ENCODE measurements around the gene SDC4. TPM values are rescaled to one million over a fixed set of nuclear protein-coding genes. Genes with fewer than 3 reads are reported as not detected.

SDC4 gene
- total and polyA plus RNA-seq, 5 donors, result 57.5 to 125 (median 62.3) TPM

- peaks cover 5% of the 10 kb centered on the region for H3K4me1 ChIP-seq (ENCODE audit: control insufficient read depth, insufficient read depth, low read length)
- intact Hi-C loops (cut with DNase I), result loop anchor here in 1 of 4 donors (2.0 kb wide), 1 partner anchor 69 kb away; no protein-coding TSS in a partner anchor
Observed at GRCh38 chr20:45363611-45364492, 15.6 kb upstream of the SDC4 start.

GRCh38 chr20:45362804-45363610 lies 14.8 kb upstream of the SDC4 start, which contains the start of gene SYS1:
SYS1 (plus strand) TSS chr20:45363156; CDS start chr20:45363532, 376 bp downstream.
- Histone ChIP-seq H3K4me3 (ENCODE audit: low read length) (peak within 1 kb of the TSS; percentile 72), H3K27me3 (ENCODE audit: control insufficient read depth, insufficient read depth) (no peaks in the 10 kb centered on the region), H3K4me1 (ENCODE audit: control insufficient read depth, insufficient read depth, low read length) (peaks cover 6% of the 10 kb centered on the region), H3K27ac (ENCODE audit: low read length) (peak within 1 kb of the TSS; percentile 98), H3K9me3 (ENCODE audit: control insufficient read depth, low read length) (no peaks in the 10 kb centered on the region)
- under 1% methylated on average over 55 of the region's 55 CpGs for WGBS
- DNase-seq (peak; percentile 99 to 100 (median 99)), ATAC-seq (peak; percentile 95 to 96)
- intact Hi-C loops (cut with DNase I), result loop anchor here in 1 of 4 donors (2.0 kb wide), 1 partner anchor 70 kb away; no protein-coding TSS in a partner anchor

More at GRCh38 chr20:45363611-45364492, 15.6 kb upstream of the SDC4 start:
- Histone ChIP-seq H3K9me3 (ENCODE audit: control insufficient read depth, low read length) (no peaks in the 10 kb centered on the region), H3K4me3 (ENCODE audit: low read length) (peak overlapping the region; percentile 72), H3K27me3 (ENCODE audit: control insufficient read depth, insufficient read depth) (no peaks in the 10 kb centered on the region), H3K27ac (ENCODE audit: low read length) (peak overlapping the region; percentile 98)
- WGBS, result 23% methylated on average over 23 of the region's 23 CpGs
- no peak for DNase-seq
- ATAC-seq, result no peak

DNA sequence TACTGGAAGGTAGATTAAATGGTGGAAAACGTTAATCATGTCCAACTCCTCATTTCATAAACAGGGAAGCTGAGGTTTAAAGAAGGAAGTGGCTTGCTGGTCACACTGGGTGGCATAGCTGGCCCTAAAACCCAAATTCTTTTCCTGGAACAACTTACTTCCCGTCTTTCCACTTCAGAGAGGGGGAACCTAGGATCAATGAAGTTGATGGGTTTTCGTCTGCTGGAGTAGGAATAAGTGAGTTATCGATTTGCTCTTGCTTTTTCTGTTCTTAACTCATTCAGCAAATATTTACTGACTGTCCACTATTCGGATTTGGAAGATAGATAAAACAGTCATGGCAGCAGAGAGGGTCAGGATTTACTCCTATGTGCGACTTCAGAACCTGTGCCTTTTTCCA lies 13.6 kb upstream of the SDC4 start:
- WGBS, result 76% methylated on average over 6 of the region's 6 CpGs
- no peak overlapping the region for H3K4me3 ChIP-seq (ENCODE audit: low read length)
- ATAC-seq, result no peak
- intact Hi-C loops (cut with DNase I), result loop anchor here in 1 of 4 donors (2.0 kb wide), 1 partner anchor 71 kb away; no protein-coding TSS in a partner anchor
- no peaks in the 10 kb centered on the region for H3K9me3 ChIP-seq (ENCODE audit: control insufficient read depth, low read length)
- no peak for DNase-seq
- H3K27ac ChIP-seq (ENCODE audit: low read length), result no peak overlapping the region
- no peaks in the 10 kb centered on the region for H3K27me3 ChIP-seq (ENCODE audit: control insufficient read depth, insufficient read depth)
- H3K4me1 ChIP-seq (ENCODE audit: control insufficient read depth, insufficient read depth, low read length), result peaks cover 14% of the 10 kb centered on the region

DNA sequence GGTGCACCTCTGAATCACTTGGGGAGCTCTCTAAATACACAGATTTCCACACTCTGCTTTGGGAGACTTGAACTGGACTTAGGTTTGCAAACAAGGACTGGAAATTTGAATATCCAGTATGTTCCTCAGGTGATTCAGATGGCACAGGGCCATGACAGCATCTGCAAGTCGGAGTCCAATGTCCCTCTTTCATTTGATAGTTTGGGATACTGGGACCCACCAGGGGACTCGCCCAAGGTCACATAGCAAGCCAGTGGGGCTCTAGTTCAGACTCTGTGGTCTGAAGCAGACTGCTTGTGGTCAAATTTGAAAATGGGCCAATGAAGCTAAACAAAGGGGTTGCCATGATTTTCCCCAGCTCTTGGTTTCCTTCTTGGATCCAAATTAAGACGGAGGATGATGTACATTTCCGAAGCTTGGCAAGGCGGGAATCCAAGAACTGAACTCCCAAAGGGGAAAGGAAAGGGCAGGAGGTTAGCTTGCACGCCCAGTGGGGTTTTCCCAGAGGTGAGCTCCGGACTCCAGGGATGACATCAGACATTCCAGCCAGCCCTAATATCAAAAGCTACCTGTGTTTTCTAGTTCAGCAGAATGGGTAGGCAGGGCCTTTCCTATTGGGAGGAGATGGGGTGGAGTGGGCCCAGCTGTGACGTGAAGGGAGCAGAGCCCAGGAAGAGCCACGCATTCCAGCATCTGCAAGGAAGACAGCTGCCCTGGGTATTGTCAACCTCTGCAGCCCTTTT lies 11.4 kb upstream of the SDC4 start:
- 56% methylated on average over 9 of the region's 9 CpGs for WGBS
- ATAC-seq (no peak), DNase-seq (no peak)
- Histone ChIP-seq H3K27ac (ENCODE audit: low read length) (peak overlapping the region; percentile 98), H3K4me3 (ENCODE audit: low read length) (no peak overlapping the region), H3K4me1 (ENCODE audit: control insufficient read depth, insufficient read depth, low read length) (peaks cover 14% of the 10 kb centered on the region), H3K9me3 (ENCODE audit: control insufficient read depth, low read length) (no peaks in the 10 kb centered on the region), H3K27me3 (ENCODE audit: control insufficient read depth, insufficient read depth) (no peaks in the 10 kb centered on the region)
- intact Hi-C loops (cut with DNase I), result no loop called here

DNA sequence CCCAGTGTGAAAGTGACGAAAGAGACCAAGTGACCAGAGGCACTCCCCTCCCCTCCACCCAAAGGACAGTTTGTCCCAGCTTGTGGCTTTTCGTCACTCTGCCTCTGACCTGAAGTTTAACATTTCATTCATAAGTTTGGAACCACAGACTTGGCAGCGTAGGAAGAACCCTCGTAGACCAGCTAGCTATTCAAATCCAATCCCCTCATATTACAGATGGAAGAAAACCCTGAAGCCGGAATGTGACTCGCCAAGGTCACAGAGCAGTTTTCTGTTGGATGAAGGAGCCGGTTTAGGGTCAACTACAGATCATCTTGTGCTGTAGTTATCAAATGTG lies 10.8 kb upstream of the SDC4 start:
- Histone ChIP-seq H3K4me1 (ENCODE audit: control insufficient read depth, insufficient read depth, low read length) (peaks cover 13% of the 10 kb centered on the region), H3K4me3 (ENCODE audit: low read length) (no peak overlapping the region)
- peak; percentile 44 to 51 for ATAC-seq

GRCh38 chr20:45358282-45359068 lies 10.3 kb upstream of the SDC4 start:
- 15% methylated on average over 10 of the region's 10 CpGs for WGBS
- no peak overlapping the region for H3K4me3 ChIP-seq (ENCODE audit: low read length)
- peak; percentile 70 to 81 (median 81) for DNase-seq
- H3K9me3 ChIP-seq (ENCODE audit: control insufficient read depth, low read length), result no peaks in the 10 kb centered on the region
- no peaks in the 10 kb centered on the region for H3K27me3 ChIP-seq (ENCODE audit: control insufficient read depth, insufficient read depth)
- peak; percentile 59 to 61 for ATAC-seq
- intact Hi-C loops (cut with DNase I), result no loop called here
- peaks cover 13% of the 10 kb centered on the region for H3K4me1 ChIP-seq (ENCODE audit: control insufficient read depth, insufficient read depth, low read length)
- peak overlapping the region; percentile 98 for H3K27ac ChIP-seq (ENCODE audit: low read length)

More for the DNA sequence above, 10.8 kb upstream of the SDC4 start:
- H3K27ac ChIP-seq (ENCODE audit: low read length), result peak overlapping the region; percentile 98
- DNase-seq, result peak in 1 of 3 donors; percentile 64
- no peaks in the 10 kb centered on the region for H3K9me3 ChIP-seq (ENCODE audit: control insufficient read depth, low read length)
- H3K27me3 ChIP-seq (ENCODE audit: control insufficient read depth, insufficient read depth), result no peaks in the 10 kb centered on the region
- intact Hi-C loops (cut with DNase I), result no loop called here
- WGBS, result 45% methylated on average over 7 of the region's 7 CpGs

- no peak overlapping the region for H3K4me3 ChIP-seq (ENCODE audit: low read length)
- H3K27me3 ChIP-seq (ENCODE audit: control insufficient read depth, insufficient read depth), result no peaks in the 10 kb centered on the region
- H3K27ac ChIP-seq (ENCODE audit: low read length), result peak overlapping the region; percentile 34
- no peak for DNase-seq
- no peaks in the 10 kb centered on the region for H3K9me3 ChIP-seq (ENCODE audit: control insufficient read depth, low read length)
- no peak for ATAC-seq
- WGBS, result 86% methylated on average over 5 of the region's 5 CpGs
- intact Hi-C loops (cut with DNase I), result no loop called here
- peaks cover 13% of the 10 kb centered on the region for H3K4me1 ChIP-seq (ENCODE audit: control insufficient read depth, insufficient read depth, low read length)
Observed at GRCh38 chr20:45355209-45356084, 7.2 kb upstream of the SDC4 start.

GRCh38 chr20:45354423-45355208 lies 6.4 kb upstream of the SDC4 start:
- ATAC-seq (no peak), DNase-seq (no peak)
- Histone ChIP-seq H3K27me3 (ENCODE audit: control insufficient read depth, insufficient read depth) (no peaks in the 10 kb centered on the region), H3K27ac (ENCODE audit: low read length) (peak overlapping the region; percentile 61), H3K4me3 (ENCODE audit: low read length) (no peak overlapping the region), H3K9me3 (ENCODE audit: control insufficient read depth, low read length) (no peaks in the 10 kb centered on the region), H3K4me1 (ENCODE audit: control insufficient read depth, insufficient read depth, low read length) (peaks cover 13% of the 10 kb centered on the region)
- 67% methylated on average over 9 of the region's 9 CpGs for WGBS
- intact Hi-C loops (cut with DNase I), result no loop called here

DNA sequence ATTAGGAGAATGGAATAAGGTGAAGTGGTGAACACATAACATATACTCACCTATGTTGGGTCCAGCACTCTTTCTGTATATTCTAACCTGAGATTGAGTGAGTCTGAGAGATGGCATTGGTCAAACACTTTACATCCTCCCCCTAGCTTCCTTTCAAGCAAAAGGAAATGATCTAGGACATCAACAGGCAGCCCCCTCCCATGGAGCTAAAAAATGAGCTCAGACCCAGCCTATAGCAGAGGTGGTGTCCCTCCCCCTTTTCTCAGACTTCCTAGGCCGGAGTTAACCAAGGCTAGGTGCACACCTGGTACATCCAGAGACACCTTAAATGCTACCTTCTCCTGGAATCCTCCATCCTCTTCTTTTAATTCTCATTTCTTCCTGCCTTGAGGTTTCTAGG lies 5.5 kb upstream of the SDC4 start:
- no peak for DNase-seq
- no peaks in the 10 kb centered on the region for H3K9me3 ChIP-seq (ENCODE audit: control insufficient read depth, low read length)
- H3K27ac ChIP-seq (ENCODE audit: low read length), result no peak overlapping the region
- no peak for ATAC-seq
- peaks cover 8% of the 10 kb centered on the region for H3K4me1 ChIP-seq (ENCODE audit: control insufficient read depth, insufficient read depth, low read length)
- WGBS, result 76% methylated on average over 1 of the region's 1 CpG
- no peak overlapping the region for H3K4me3 ChIP-seq (ENCODE audit: low read length)
- no peaks in the 10 kb centered on the region for H3K27me3 ChIP-seq (ENCODE audit: control insufficient read depth, insufficient read depth)
- intact Hi-C loops (cut with DNase I), result no loop called here
